Measurements from ENCODE around the gene EPC1. TPM values are rescaled to one million over a fixed set of nuclear protein-coding genes. Genes with fewer than 3 reads are reported as not detected.

The EPC1 gene
- total RNA-seq, 1 experiment from 2014 or later, result 36.6 TPM

DNA sequence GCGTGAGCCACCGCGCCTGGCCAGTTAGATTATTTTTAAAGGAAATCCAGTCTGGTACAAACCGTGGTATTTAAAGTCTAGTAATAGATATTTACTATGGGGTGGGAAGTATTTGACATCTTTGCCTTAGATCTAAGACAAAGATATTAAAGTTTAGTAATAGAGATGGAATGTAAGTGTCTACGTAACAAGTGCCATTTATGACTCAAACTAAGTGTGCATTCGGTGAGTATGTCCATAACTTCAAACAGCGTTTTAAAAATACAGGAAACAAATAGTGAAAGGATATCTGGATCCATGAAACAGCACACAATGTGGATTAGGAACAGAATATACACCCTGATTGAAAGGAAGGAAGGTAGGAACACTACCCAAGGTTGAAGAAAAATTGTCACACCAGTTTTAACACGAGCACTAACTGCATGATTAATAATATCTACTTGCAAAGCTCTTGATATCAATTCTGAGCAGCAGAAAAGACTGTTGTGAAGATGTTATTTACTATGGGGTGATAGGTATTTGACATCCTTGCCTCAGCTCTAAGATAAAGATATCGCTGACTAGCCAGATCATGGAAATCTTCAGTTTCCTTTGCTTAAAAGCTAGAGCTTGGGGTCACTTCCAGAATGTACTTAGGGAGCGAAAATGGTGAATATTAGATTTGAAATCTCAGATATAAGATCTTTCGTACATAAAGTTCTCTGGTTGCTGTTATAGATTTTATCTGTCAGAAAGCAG lies 48.7 kb downstream of the EPC1 start:
- no peaks in the 10 kb centered on the region for H3K9me3 Mint-ChIP-seq (ENCODE audit: unreplicated experiment)
- H3K36me3 ChIP-seq (ENCODE audit: control insufficient read depth, insufficient read depth, low read length), result peaks cover under 1% of the 10 kb centered on the region; the same call in 1 of the 2 replicates
- H3K9me3 ChIP-seq, result no peaks in the 10 kb centered on the region
- CTCF ChIA-PET, result no interaction called here
- H3K4me3 Mint-ChIP-seq (ENCODE audit: unreplicated experiment), result no peak overlapping the region
- peaks cover 13% of the 10 kb centered on the region for H3K4me1 Mint-ChIP-seq (ENCODE audit: low read depth, unreplicated experiment)
- no peaks in the 10 kb centered on the region for H3K27me3 ChIP-seq (replicated peaks; ENCODE audit: control insufficient read depth, insufficient read depth, low read length)
- peaks cover 40% of the 10 kb centered on the region for H3K36me3 Mint-ChIP-seq (ENCODE audit: insufficient read depth, unreplicated experiment)
- peak overlapping the region; percentile 2 for H3K27ac Mint-ChIP-seq (ENCODE audit: unreplicated experiment)
- intact Hi-C loops (cut with micrococcal nuclease; ENCODE audit: unreplicated experiment), result loop anchor here (2.0 kb wide), 1 partner anchor 49 kb away; the partner anchor contains the start of gene EPC1
- peaks cover 16% of the 10 kb centered on the region for H3K4me1 ChIP-seq
- TF ChIP-seq, protein P1, sequence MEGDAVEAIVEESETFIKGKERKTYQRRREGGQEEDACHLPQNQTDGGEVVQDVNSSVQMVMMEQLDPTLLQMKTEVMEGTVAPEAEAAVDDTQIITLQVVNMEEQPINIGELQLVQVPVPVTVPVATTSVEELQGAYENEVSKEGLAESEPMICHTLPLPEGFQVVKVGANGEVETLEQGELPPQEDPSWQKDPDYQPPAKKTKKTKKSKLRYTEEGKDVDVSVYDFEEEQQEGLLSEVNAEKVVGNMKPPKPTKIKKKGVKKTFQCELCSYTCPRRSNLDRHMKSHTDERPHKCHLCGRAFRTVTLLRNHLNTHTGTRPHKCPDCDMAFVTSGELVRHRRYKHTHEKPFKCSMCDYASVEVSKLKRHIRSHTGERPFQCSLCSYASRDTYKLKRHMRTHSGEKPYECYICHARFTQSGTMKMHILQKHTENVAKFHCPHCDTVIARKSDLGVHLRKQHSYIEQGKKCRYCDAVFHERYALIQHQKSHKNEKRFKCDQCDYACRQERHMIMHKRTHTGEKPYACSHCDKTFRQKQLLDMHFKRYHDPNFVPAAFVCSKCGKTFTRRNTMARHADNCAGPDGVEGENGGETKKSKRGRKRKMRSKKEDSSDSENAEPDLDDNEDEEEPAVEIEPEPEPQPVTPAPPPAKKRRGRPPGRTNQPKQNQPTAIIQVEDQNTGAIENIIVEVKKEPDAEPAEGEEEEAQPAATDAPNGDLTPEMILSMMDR (IDR thresholded peaks at IDR 0.05; ENCODE audit: insufficient read depth in 1 of 2, low read depth in 1 of 2, low read length in 1 of 2, severe bottlenecking in 1 of 2, unreplicated experiment in 1 of 2), result no peak
- BruUV-seq (replicated peaks), result no TSS peak
- no peak overlapping the region for H3K4me3 ChIP-seq (ENCODE audit: low read depth, low read length)
- POLR2A ChIA-PET, result no interaction called here
- H3K27me3 Mint-ChIP-seq (ENCODE audit: insufficient read depth, unreplicated experiment), result no peaks in the 10 kb centered on the region
- DNase-seq, result no peak

DNA sequence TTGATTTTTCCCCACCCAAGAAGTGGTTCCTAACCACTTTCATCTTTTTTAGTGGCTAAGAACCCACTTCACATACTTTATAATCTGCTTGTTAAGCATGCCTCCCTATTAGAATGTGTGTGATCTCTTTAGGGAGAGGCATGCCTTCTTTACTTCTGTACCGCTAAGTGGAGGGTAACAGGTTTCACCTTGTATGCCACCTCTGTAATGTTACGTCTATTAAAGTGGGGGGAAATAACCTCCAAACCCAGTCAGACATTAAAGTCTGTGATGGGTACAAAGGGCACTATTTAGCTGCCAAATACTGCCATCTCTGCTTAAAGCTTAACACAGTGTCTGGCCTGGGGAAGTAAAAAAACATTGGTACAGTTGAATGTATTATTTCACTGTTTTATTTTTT lies 51.9 kb downstream of the EPC1 start:
- H3K36me3 Mint-ChIP-seq (ENCODE audit: insufficient read depth, unreplicated experiment), result peaks cover 32% of the 10 kb centered on the region
- H3K9me3 ChIP-seq, result no peaks in the 10 kb centered on the region
- BruUV-seq (replicated peaks), result no TSS peak
- peaks cover 13% of the 10 kb centered on the region for H3K4me1 Mint-ChIP-seq (ENCODE audit: low read depth, unreplicated experiment)
- intact Hi-C loops (cut with micrococcal nuclease; ENCODE audit: unreplicated experiment), result no loop called here
- H3K36me3 ChIP-seq (ENCODE audit: control insufficient read depth, insufficient read depth, low read length), result peaks cover 2% of the 10 kb centered on the region; the same call in 1 of the 2 replicates
- TF ChIP-seq, protein P1 (IDR thresholded peaks at IDR 0.05; ENCODE audit: insufficient read depth in 1 of 2, low read depth in 1 of 2, low read length in 1 of 2, severe bottlenecking in 1 of 2, unreplicated experiment in 1 of 2), result no peak
- no peaks in the 10 kb centered on the region for H3K27me3 Mint-ChIP-seq (ENCODE audit: insufficient read depth, unreplicated experiment)
- H3K27me3 ChIP-seq (replicated peaks; ENCODE audit: control insufficient read depth, insufficient read depth, low read length), result no peaks in the 10 kb centered on the region
- ChIA-PET POLR2A (no interaction called here), CTCF (interaction anchor here (0.6 kb wide), 1 partner anchor 84 kb away, joined by 3 read pairs; no protein-coding TSS in a partner anchor)
- H3K4me3 ChIP-seq (ENCODE audit: low read depth, low read length), result no peak overlapping the region
- no peak overlapping the region for H3K4me3 Mint-ChIP-seq (ENCODE audit: unreplicated experiment)
- H3K4me1 ChIP-seq, result peaks cover 16% of the 10 kb centered on the region
- no peak overlapping the region for H3K27ac Mint-ChIP-seq (ENCODE audit: unreplicated experiment)
- no peak for DNase-seq
- H3K9me3 Mint-ChIP-seq (ENCODE audit: unreplicated experiment), result no peaks in the 10 kb centered on the region

DNA sequence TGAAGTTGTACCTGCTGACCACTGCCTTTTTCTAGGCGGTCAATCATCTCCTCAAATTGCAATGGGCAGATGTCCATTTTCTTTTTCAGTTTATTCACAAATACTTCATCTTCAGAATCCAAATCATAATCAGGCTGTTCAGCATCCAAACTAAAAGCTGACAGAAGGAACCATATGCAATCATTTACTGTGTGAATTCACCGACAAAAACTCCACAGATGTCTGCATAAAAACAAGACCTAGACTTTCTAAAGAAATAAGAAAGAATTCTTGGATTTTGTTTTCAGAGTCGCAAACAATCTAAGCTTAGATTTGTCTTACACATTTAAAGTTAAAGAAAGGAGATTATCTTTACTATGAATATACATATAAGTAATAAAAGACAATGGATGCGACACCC lies 53.4 kb downstream of the EPC1 start:
- no peaks in the 10 kb centered on the region for H3K9me3 ChIP-seq
- H3K4me1 Mint-ChIP-seq (ENCODE audit: low read depth, unreplicated experiment), result peaks cover 7% of the 10 kb centered on the region
- ChIA-PET POLR2A (no interaction called here), CTCF (no interaction called here)
- DNase-seq, result no peak
- H3K36me3 ChIP-seq (ENCODE audit: control insufficient read depth, insufficient read depth, low read length), result peaks cover 2% of the 10 kb centered on the region; the same call in 1 of the 2 replicates
- no TSS peak for BruUV-seq (replicated peaks)
- no peaks in the 10 kb centered on the region for H3K9me3 Mint-ChIP-seq (ENCODE audit: unreplicated experiment)
- no peak overlapping the region for H3K4me3 ChIP-seq (ENCODE audit: low read depth, low read length)
- no peak overlapping the region for H3K4me3 Mint-ChIP-seq (ENCODE audit: unreplicated experiment)
- peaks cover 35% of the 10 kb centered on the region for H3K36me3 Mint-ChIP-seq (ENCODE audit: insufficient read depth, unreplicated experiment)
- TF ChIP-seq, protein P1 (IDR thresholded peaks at IDR 0.05; ENCODE audit: insufficient read depth in 1 of 2, low read depth in 1 of 2, low read length in 1 of 2, severe bottlenecking in 1 of 2, unreplicated experiment in 1 of 2), result no peak
- H3K4me1 ChIP-seq, result peaks cover 12% of the 10 kb centered on the region
- H3K27me3 ChIP-seq (replicated peaks; ENCODE audit: control insufficient read depth, insufficient read depth, low read length), result no peaks in the 10 kb centered on the region
- H3K27me3 Mint-ChIP-seq (ENCODE audit: insufficient read depth, unreplicated experiment), result no peaks in the 10 kb centered on the region
- H3K27ac Mint-ChIP-seq (ENCODE audit: unreplicated experiment), result no peak overlapping the region
- intact Hi-C loops (cut with micrococcal nuclease; ENCODE audit: unreplicated experiment), result no loop called here
